RKO (cell line): ENCODE measurements around the gene VWCE.
A peak's percentile ranks its signal among the peaks of the same experiment; 100 is the strongest.

Source experiments
- DNase-seq: peaks from one replicate; pipeline ENCODE4 v3.0.0-alpha.2; 2016; ENCODE audit warnings: low spot score

The VWCE gene

DNA sequence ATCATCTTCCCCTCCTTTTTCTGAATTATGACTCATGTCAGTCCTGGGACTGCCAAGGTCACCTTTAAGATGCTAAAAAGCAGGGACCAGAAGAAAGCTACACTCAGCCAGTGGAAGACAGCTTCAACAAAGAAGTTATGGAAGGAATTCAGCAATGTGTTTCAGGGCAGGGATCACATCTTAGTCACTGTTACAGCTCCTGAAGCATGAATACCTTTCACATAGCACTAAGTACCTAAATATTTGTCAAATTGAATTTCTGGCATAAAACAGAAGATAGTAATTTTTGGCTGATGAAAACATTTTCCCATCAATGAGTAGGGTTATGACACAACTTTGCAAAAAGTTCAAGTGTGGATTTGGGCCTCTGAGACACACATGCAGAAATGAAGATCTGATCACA lies 32.6 kb upstream of the VWCE start:
- DNase-seq, result no peak

DNA sequence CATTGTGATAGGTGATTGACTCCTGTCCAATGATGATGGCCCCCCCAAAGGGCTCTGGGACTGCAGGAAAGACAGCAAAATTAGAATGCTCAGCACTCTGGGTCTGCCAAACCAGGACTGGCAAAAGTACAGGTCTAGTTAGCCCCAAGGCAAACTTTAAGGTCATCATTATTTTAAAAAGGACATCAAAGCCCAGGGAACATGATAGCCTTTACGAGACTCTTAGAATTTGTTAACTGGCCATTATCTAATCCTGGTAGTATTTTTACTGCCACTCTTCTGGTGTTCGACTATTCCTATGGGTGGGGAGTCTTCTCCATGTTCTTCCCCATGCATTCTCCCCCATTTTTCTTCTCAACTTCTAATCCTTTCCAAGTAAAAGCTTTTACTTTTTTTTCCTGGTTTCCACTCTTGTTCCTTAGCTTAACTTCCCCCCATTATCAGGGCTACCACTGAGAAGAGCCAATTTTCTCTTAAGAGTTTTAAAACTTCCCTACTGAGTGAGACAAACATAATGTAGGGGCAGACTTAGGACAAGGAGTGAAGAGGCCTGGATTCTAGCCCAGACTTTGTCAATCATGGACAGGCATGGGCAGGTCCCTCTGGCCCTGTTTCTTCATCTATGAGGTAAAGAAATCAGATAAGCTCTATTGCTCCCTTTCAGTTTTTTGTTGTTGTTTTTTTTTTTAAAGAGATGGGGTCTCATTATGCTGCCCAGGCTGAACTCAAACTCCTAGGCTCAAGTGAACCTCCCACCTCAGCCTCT lies 30.7 kb upstream of the VWCE start:
- no peak for DNase-seq

DNA sequence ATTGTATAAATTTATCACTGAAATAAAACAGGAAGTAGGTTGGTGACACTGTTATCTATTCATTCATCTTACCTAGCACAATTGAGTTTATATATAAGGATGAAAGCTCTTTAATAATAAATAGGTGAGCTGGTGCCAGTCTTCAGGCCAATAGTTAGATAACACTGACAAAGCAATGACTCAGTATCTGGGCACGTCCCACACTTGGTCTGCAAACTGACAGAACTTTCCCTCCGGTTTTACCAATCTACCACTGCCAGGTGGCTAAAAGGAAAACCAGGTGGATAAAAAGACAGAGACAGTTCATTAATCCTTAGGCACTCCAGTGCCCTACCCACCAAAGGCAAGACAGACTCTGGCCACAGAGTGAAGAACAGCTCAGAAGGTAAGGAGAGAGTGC lies 20.1 kb upstream of the VWCE start:
- no peak for DNase-seq

DNA sequence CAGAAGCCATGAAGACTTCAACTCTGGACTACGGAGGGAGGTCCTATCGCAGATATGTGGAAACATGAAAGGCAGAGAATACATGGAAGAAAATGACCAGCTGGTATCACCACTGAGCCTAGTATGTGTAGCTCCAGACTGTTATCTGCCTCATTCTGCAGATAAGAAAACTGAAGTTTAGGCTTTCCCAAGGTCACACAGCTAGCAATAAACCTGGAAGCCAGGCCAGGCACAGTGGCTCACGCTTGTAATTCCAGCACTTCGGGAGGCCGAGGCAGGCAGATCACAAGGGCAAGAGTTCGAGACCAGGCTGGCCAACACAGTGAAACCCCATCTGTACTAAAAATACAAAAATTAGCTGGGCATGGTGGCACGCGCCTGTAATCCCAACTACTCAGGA lies 15.6 kb upstream of the VWCE start:
- no peak for DNase-seq

DNA sequence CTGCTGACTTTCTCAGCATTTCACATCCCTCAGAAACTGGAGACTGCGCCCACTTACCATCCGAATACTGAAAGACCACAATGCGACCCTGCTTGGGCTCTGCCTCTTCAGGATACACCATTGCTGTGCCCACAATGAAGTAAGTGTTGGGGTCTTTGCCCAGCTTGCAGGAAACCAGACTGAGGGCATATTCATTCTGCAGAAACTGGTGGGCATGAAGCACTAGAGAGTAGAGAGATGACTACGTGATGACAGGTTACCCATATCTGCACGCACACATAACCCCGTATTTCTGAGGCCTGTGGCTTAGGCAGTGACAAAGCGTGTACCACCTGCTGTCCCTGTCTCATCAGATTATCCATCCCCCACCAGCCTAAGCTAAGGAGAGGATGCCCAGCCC lies 14.6 kb upstream of the VWCE start:
- DNase-seq, result no peak

DNA sequence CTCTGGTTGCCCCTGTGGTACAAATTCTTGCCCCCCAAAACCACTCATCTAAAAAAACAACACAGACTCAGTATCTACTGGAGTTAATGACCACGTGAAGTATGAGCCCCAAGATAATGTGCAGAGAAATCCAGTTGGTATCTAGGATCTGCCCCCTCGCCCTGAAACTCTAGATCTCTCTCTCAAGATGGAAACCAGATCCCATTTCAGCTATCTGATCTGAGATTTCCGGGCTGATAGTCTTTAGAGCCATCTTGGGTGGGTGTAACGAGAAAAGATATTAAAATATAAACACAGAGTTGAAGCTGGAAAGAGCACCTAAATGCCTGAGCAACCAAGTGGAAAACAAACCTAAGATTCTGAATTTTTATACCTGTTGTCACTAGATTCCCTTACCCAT lies 14.0 kb upstream of the VWCE start:
- no peak for DNase-seq

DNA sequence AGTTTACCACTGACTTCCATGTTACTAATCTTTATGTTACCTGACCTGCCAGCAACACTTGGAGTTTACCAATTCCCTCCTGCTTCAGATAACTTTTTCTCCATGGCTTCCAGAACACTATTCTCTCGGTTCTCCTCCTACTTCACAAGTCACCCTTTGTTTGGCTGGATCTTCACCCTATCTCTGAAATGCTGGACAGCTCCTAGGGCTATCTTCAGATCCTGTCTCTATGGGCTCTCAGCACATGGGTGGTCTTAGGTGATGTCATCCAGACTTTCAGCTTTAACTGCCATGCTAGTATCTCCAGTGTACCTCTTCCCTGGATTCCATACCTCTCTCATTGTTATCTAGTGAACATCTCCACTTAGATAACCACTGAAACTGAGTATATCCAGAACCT lies 12.2 kb upstream of the VWCE start:
- no peak for DNase-seq

DNA sequence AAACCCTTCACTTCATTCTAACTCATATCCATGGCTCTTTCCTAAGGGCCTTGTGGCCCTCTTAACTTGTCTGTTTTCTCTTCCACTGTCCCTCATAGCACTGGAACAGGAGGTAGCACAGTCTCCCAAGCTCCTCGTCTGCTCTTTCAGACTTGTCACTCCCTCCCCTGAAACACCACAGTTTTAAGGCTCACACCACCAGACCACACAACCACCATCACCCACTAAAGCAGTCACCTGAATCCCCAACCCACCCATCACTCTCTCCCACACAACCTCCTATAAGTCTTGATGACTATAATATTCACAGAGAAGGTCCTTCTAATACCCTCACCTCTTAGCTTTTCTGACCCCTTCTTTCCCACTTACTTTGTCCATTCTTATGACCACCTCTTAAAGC lies 11.1 kb upstream of the VWCE start:
- no peak for DNase-seq

DNA sequence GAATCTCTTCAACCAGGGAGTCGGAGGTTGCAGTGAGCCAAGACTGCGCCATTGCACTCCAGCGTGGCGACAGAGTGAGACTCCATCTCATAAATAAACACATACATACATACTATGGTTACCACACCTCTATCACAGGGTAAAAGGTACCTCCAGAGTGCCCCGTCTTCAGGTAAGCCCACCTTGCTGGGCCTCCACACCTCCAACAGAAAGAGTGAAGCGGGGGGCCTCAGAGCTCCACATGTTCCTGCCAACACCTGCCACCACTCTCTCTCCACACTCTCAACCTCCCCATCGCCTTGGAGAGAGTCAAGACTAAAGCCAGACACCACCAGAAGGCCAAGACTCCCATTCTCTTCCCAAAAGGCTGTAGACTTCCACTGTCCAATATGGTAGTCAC lies 10.3 kb upstream of the VWCE start:
- DNase-seq, result no peak

DNA sequence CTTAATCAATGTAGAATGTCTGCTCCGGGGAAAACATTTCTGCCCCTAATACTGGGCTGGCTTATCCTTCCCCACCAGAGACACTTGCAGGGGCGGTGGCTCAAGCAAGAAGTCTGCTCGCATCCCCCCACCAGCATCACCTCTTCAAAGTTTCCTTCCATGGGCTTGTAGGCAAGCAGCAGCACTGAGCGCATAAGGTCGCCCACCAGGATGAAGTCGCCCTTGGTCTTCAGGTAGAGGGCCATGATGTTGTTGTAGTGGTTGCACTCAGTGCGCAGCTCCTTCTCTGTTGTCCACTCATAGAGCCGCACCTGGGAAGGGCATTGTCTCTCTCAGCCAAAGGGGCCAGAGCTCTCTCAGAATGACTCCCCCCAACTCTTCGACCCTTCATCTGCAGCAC lies 8.6 kb upstream of the VWCE start:
- no peak for DNase-seq

DNA sequence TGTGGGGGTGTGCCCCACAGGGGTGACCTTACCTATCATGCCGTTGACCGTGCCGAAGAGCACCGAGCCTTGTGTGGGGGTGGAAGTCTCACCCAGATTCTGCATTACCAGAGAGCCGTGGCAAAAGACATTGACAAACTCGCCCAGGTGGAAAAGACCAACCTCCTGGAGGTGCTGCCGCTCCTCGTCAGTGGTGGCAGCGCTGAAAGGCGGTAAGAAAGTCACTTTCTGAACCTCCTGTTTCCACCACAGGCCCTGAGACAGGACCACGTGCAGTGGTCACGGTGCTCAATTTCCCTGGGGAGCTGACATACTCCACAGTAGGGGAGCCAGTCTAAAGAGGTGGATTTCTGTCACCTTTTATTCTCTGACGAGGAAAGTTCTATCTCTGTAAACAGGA lies 7.4 kb upstream of the VWCE start:
- no peak for DNase-seq

DNA sequence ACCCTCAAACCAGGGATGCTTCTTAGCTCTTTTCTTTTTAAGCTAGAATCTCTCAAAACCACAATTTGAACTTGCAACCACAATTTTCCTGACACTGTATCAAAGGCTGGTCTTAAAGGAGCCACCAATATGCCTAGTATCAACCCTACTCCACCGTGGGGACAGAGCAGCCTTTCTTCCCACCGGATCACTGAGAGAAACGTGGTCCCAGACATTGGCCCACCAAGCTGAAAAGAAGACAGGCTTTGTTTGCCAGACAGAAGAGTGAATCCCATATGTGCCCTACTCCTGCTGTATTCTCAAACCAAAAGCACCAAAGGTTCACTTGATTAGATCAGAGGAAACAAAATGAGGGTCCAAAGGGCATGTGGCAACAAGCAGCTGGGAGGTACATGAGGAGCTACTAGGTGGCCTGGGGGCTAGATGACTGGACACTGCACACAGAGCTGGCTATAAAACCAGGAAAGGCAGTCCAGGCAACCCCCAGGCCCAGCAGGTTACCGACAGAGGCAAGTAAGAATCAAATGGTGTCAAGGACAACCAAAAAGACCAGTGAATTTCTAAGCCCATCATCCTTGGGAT lies 3.6 kb upstream of the VWCE start:
- DNase-seq, result no peak

DNA sequence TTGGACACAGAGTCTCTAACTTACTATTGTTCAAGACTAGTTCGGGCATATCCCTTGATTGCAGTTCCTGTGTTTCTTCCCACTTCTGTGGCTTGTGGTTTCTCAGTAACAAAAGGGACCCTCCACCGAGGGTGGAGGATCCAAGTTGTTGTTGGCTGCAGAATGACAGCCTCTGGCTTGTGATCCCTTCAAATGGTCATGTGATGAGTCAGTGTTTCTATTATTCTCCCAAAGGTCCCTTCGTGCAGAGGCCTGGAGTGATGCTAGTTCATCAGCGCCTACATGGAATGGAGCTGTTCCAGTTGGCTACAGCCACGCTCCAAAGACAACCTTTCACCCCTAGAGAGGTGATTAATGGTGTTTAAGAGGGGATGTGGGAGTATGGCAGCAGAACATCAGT lies 2.6 kb upstream of the VWCE start:
- peak; percentile 12 for DNase-seq

DNA sequence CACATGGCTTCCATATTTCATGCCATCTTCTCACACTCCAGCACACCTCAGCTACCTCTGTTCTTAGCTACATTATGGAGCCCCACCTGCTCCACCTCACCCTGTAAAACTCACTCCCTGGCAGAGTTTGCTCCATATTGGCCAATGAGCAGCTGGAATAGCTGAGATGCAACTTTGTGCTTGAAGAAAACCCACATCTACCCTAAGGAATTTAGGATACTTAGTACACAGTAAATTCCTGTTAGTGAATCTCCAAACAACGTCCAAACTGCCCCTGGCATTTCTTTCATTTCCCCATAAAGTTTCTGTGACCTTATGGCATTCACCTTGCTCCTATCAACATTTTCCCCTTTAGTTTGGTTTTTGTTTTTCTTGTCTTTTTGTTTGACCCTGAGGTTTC lies 2.2 kb upstream of the VWCE start:
- no peak for DNase-seq

DNA sequence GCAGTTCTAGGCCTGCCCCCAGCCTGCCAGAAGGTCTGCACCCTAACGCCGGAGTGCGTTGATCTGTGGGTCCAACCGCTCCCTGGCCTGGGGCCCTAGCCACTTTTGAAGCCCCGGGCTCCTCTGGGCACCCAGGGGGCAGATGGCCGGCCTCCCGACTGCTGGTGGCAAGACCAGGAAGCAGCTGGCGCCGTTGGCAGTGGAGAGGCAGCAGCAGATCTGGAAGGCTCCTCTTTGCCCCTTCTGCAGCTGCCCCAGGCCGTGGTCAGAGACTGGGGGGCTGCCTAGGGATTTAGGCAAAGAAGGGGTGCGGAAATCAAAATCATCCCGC lies 445 bp upstream of the VWCE start:
- DNase-seq, result no peak

DNA sequence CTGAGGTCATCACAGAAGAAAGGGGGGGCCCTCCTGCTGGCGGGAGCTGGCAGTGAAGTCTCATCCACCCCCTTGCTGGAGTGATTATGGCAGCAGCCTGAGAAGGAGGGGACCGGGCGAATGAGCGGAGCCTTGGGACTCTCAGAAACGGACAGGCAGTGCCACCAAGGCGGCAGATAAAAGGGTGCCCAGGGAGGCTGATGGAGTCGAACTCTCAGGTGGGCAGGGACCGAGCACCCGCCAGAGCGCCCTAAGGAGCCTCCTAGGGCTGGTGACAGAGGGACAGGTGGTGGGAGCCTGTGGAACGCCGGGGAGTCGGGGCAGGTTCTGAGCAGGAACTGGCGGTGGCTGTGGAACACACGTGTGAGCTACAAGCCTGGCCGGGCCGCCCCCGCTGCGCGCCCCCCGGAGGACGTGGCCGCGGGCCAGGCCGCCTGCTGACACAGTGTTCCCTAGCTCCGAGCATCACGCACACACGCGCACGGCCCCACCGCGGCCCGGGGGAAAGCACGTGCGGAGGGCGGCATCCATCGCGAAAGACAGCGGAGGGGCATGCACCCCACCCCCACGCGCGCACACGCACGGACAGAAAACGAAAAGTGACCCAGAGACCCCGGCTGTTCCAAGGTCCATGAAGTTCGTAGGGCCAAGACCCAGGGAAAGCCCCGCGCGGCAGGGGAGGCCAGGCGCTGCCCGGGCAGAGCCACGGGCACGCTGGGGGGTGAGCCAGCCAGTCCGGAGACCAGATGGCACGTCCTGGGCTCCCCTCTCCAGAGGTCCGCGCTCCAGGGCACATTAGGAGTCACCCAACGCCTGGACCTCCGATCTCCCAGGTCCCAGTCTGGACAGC lies 1.0 kb downstream of the VWCE start:
- peak; percentile 64 for DNase-seq

DNA sequence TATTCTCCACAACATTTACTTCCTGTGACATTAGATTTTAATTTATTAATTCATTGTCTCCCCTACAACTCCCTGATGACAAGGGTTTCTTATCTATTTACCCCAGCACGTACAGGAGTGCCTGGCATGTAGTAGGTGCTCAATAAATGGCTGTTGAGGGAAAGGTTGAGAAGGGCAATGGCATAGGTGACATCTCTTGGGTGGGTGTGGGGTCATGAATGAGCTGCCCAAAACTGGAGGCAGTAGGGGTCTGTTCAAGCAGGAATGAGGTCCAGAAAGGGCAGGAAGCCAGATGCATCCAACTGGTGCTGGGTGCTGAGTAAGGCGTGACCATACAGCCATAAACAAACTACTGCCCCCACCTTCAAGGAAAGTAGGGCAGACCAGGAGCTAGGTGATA lies 2.8 kb downstream of the VWCE start:
- DNase-seq, result no peak

DNA sequence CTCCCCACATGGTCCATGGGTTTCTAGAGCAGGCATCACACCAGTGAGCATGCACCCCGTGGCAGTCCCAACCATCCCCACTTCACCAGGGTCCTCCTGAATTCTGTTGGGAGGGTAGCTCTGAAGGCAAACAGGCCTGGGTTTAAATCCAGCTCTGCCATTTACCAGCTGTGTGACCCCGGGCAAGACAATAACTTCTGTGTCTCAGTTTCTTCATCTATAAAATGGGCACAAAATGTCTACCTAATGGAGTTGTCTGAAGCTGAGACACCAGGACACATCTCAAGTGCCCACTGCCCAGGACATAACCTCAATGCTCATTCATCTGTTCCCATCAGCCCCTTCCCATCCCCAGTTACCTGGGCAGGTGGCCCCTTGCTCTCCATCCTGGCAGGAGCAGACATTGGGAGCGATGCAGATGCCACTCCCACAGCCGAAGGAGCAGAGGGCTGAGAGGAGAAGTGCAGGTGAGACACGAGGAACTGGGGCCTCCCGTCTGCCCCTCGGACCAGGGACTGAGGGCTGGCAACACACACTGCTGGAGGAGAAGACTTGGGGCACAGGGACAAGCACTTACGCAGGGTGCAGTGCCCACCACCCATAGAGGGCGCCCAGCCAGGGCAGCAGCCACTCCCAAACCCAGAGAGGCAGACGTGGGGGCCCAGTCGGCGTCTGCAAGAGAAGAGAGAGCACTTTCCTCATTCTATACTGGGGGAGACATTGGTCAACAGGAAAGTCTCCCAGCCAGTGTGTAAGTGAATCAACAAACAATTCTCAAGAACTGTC lies 4.0 kb downstream of the VWCE start:
- no peak for DNase-seq

DNA sequence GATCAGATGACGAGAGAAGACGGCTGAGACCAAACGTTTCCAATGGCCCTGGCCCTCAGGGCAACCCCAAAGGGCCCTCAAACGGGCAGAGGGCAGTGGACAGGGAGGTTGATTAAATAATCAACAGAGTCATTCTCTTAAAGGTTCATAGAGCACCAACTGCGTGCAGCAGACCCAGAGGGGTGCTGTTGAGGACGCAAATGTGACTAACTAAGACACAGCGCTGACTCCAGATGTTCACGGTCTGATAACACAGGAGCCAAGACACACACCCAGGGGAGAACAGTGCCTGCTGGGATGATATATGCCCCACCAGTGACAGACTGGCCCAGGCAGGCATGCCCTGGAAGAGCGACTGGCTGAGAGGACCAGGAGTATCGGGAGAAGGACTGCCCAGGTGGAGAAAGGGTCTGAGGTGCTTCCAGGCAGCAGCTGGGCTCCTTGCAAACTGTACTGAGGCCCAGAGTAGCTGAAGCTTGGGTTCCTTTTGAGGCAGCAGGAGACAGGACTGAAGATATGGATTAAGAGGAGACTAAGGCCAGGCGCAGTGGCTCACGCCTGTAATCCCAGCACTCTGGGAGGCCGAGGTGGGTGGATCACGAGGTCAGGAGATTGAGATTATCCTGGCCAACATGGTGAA lies 7.7 kb downstream of the VWCE start:
- no peak for DNase-seq

DNA sequence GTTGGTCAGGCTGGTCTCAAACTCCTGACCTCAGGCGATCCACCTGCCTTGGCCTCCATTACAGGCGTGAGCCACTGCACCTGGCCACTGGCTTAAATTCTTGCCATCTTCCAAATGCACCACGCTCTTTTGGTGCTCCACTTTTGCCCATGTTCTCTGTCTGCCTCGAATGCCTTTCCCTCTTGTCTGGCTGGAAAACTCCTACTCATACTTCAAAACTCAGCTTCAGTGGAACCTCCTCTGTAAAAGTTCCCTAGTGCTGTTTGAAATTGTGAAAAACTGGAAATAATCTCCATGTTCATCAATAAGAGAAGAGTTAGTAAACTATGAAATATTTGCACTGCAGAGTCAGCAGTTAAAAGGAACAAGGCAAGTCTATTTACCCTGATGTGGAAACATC lies 11.5 kb downstream of the VWCE start:
- no peak for DNase-seq

DNA sequence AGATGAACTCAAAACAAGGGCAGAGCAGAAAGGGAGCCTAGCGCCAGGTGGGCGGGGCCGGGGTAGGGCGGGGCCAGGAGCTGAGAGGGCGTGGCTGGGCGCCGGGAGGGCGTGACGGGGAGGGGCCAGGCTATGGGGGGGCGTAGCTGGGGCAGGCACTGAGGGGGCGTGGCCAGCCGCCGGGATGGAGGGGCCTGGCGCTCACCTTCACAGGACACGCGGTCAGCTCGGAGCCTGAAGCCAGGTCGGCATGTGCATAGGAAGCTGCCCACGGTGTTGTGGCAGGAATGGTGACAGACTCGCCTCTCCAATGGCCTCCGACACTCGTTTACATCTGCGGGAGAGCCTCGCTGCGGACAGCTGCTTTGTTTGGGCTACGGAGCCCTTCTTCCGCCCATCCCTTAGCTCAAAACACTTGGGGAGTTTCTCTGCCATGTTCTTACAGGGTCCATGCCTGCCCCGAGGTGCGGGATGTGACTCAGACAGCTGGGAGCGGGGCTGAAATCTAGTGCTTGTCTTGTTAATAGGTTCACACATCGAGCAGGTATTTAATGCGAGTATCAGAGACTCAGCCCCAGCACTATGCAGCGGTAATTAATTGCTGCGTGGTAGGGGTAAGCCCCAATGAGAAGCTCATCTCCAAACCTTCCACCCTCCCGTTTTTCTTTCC lies 13.4 kb downstream of the VWCE start:
- DNase-seq, result no peak
